T-helper 22 cell (primary cell): ENCODE results near the gene LSM14B.
"Not testable (repeated sequence)": the region's sequence is repeated elsewhere in the genome, so short reads cannot be mapped to it uniquely, and the experiment has no call there.

Experiments used
- DNase-seq: peaks from one replicate; pipeline ENCODE4 v3.0.0-alpha.2; 2020; ENCODE audit warnings: low read depth

Gene LSM14B

DNA sequence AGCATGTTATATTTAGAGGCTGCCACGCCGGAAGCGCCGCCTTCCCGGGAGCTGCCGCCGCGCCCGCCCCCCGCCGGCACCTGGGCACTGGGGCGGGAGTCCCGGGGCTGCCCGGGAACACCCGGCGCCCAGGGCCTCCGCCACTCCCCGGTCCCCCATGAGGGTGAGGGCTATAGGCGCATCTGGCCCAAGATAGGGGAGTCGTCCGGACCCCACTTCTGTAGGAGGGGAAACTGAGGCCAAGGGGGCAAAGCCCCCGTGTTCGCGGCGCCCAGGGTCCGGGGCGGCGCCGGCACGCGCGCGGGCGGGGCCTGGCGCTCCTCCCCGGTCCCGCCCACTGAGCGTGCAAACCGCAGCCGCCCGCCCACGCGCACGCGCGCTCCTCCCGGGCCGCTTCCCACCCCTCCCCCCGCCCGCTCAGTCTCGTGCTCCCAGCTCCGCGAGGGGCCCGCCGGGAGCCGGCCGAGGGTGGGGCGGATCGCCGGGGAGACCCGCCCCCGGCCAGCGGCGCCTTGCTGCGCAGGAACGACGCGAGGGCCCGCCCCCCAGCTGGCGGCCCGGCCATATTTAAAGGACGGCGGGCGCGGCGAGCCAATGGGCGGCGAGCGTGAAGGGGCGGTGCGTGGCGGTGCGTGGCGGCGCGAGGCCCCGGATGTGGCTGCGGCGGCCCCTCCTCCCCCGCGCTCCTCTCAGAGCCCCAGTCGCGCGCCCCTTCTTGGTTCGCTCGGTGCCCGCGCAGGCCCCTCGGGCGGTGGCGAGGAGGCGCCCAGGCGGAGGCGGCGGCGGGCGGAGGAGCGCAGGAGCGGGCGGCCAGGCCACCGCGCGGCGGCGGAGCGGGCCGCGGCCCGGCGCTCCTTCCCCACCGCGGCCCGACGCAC, at the start of gene LSM14B:
TSS of gene LSM14B (plus strand) at position 700 of the 878 bp plus-strand sequence. CDS start 192 bp downstream, outside the sequence.
- DNase-seq, result peak; percentile 93

DNA sequence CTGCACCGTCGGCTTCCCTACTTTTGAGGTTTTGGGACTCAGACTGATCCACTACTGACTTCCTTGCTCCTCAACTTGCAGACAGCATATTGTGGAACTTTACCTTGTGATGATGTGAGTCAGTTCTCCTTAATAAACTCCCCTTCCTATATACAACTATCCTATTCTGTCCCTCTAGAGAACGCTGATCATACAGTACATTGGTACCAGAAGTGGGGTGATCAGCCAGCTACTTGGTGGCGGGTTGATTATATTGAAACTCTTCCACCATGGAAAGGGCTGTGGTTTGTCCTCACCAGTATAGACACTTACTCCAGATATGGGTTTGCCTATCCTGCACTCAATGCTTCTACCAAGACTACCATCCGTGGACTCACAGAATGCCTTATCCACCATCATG, 49.0 kb upstream of the LSM14B start:
- DNase-seq, result no peak

DNA sequence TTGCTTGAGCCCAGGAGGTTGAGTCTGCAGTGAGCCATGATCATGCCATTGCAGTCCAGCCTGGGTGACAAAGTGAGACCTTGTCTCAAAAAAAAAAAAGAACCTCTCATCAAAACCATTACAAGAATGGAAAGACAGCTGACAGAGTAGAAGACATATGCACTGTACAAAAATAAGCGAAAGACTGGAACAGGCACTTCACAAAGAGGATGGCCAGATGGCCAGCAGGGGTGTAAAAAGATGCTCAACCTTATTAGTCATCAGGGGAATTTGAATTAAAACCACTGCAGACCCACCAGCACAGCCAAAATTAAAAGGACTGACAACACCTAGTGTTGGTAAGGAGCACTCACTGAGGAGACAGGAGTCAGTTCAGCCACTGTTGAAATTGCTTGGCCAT, 43.1 kb upstream of the LSM14B start:
- no peak for DNase-seq

DNA sequence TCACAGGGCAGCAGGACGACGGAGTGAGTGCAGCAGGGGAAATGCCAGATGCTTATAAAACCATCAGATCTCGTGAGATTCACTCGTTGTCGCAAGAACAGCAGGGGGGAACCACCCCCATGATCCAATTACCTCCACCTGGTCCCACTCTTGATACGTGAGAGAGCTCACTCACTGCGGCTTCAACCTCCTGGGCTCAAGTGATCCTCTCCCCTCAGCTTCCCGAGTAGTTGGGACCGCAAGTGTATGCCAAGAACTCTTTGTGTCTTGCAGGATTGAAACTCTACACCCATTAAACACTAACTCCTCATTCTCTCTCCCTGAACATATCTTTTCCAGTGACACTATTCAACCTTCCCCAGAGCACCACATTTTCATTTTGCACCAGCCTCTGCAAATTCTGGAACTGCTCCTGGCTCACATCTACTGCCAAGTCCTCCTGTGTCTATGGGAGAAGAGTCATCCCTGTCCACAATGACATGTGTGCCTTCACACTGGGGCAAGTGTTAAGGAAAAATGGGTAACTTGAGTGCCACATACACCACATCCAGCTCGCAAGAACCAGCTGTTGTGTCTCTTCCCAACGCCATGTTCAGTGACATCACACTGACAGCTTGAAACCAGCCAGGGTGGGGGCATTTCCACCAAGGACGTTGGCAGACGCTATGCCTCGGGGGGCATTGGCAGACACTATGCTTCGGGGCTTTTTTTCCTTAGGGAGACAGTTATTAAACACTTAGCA, 41.9 kb upstream of the LSM14B start:
- no peak for DNase-seq

DNA sequence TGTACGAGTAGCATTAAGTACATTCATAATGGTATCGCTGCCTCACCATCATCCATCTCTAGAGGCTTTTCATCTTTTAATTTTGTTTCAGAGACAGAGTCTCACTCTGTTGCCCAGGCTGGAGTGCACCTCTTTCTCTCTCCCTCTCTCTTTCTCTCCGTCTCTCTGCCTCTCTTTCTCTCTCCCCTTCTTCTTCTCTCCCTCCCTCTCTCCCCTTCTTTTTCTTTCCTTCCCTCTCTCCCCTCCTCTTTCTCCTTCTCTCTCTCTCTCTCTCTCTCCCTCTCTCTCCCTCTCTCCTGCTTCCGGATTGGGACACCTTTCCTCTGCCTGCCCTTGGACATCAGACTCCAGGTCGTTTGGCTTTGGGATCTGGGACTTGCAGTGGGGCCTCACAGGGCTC, 39.0 kb upstream of the LSM14B start:
- no peak for DNase-seq

DNA sequence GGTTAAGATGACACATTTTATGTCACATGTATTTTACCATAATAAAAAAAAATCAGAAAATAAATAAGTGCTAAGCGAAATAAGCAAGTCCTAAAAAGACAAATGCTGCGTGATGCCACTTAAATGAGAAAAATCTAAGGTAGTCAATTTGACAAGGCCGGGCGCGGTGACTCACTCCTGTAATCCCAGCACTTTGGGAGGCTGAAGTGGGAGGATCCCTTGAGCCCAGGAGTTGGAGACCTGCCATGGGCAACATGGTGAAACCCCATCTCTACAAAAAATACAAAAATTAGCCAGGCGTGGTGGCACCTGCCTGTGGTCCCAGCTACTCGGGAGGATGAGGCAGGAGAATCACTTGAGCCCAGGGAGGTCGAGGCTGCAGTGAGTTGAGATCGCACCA, 38.1 kb upstream of the LSM14B start:
- DNase-seq, result not testable (repeated sequence)

DNA sequence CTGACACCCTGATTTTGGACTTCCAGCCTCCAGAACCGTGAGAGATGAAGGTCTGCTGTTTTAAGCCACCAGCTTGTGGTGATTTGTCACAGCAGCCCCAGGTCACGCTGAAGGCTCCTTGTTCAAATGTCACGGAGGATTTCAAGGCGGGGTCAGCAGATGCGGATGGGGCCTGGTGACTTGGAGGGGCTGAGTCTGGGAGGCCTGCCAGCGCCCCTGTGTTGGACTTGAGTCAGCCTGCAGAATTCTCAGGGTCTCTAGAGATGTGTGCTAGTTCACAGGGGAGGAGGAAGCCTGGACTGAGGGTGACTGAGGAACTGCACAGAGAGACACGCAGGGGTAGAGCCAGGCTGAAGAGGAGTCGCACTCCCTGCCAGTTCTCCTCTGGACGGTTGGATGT, 37.1 kb upstream of the LSM14B start:
- no peak for DNase-seq

DNA sequence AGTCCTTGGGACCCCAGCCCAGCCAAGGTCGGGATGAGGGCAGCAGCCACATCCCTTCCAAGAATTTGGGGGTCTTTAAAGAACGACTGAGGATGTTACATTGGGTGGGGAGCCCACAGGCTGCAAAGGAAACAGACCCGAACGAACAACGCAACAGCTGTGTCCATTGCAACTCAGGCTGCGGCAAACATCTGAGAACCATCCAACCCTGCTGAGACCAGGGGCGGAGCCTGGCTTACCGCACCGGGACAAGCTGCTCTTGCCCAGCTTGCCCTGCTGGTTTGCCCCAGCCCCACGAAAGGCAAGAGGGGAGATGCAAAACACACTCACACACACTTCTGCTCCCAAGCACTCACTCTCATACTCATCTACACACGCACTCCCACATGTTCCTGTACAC, 35.0 kb upstream of the LSM14B start:
- DNase-seq, result no peak

DNA sequence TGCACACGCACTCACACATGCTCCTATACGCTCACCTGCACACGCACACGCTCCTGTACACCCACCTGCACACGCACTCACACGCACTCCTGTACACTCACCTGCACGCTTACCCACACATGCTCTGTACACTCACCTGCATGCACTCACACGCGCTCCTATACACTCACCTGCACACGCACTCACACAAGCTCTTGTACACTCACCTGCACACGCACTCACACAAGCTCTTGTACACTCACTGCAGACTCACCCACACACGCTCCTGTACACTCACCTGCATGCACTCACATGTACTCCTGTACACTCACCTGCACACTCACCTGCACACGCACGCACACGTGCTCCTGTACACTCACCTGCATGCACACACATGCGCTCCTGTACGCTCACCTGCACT, 34.6 kb upstream of the LSM14B start:
- DNase-seq, result no peak

DNA sequence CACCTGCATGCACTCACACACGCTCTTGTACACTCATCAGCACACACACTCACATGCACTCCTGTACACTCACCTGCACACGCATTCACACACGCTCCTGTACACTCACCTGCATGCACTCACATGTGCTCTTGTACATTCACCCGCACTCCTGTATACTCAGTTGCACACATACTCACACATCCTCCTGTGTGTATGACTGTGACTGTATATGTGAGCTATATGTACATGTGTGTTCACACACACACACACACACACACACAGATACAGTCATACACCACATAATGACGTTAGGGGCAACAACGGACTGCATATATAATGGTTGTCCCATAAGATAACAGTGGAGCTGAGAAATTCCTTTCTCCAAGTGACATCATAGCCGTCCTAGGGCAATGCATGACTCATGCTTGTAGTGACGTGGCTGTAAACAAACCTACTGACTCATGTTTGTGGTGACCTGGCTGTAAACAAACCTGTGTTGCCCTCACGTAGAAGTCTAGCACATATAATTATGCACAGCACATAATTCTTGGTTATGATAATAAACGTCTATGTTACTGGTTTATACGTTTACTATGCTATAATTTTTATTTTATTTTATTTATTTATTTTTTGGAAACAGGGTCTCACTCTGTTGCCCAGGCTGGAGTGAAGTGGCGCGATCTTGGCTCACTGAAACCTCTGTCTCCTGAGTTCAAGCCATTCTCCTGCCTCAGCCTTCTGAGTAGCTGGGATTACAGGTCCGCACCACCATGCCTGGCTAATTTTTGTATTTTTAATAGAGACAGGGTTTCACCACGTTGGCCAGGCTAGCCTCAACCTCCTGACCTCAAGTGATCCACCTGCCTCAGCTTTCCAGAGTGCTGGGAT, 33.8 kb upstream of the LSM14B start:
- DNase-seq, result no peak

DNA sequence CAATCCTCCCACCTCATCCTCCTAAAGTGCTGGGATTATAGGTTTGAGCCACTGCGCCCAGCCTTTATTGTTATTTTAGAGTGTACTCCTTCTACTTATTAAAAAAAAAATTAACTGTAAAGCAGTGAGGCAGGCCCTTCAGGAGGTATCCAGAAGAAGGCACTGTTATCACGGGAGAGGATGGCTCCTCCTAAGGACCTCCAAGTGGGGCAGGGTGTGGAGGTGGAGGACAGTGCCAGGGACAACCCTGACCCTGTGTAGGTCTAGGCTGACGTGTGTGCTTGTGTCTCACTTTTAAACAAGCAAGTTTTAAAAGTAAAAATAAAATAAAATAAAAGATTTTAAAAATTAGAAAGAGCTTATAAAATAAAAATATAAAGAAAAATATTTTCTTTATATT, 32.9 kb upstream of the LSM14B start:
- DNase-seq, result no peak

DNA sequence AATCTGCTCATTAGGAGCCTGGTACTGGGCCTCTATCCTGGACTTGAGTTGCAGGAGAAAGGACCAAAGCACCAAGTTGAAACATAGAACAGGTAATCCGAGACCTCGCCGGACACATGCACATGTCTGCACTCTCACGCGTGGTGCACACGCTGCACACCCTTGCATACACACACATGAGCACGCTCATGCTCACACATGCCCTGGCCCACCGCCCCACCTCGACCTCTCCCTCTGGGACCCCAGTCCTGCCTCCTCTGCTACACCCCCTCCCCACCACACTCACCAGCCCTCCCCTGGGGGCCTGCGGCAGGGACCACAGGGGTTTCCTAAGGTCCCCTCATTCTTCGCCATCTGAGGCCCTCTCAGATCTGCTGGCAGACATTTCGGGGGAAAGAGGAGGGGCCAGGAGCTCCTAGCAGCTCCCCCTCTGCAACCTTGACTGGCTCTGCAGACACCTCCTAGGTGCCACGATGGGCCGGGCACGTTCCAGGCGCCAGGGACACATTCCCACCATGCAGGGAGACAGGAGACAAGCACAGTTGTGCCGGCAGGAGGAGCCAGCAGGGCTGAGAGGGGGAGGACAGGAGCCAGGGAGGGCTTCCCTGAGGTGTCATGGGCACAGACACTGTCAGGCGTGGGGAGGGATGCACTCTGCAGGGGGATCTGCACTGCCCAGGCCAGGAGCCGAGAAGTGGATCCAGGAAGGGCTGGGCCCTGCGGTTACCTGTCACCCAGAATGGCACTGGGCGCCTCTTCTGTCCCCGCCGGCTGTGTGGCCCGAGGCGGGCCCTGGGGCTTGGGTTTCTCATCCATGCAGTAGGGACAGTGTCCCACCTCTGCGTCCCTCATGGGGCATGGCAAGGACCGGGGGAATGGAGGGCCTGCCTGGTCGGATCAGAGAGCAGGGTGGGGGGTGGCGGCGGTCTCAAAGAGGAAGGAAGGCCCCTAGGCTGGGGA, 25.6 kb upstream of the LSM14B start:
- no peak for DNase-seq

DNA sequence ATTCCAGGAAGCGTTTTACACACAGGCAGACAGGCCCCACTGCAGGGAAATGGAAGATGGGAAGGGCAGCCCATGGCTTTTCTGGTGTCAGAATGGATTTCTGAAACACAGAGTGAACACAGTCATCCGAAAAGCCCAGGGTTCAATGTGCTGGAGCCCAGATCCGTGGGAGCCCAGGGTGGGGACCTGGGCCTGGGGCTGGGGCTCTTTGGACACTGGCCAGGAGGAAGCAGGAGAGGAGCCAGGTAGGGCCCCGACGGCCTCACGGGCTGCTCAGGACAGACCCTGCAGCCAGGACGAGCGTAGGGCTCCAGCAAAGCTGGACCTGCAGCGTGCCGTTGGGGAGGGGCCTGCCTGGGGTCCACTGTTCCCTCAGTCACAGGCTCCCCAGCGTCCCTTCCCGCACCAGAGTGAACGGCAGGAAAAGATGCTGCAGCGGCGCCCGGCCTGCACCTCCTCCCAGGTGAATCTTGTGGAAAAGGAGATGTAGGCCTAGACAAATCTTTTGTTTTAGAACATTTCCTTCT, 24.3 kb upstream of the LSM14B start:
- no peak for DNase-seq

DNA sequence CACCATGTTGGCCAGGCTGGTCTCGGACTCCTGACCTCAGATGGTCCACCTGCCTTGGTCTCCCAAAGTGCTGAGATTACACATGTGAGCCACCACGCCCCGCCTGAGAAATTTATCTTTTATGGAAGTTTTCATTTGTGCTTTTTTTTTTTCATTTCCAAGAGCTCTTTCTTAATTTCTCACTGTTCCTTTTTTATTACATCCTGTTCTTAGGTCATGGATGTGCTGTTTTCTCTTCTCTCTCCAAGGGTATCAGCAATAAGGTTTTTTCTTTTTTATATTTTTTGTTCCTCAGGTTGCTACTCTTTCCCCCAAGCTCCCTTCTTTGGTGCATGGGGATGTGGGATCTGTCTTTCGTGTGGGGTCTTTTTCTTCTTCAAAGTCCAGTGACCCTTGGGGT, 21.2 kb upstream of the LSM14B start:
- DNase-seq, result no peak

DNA sequence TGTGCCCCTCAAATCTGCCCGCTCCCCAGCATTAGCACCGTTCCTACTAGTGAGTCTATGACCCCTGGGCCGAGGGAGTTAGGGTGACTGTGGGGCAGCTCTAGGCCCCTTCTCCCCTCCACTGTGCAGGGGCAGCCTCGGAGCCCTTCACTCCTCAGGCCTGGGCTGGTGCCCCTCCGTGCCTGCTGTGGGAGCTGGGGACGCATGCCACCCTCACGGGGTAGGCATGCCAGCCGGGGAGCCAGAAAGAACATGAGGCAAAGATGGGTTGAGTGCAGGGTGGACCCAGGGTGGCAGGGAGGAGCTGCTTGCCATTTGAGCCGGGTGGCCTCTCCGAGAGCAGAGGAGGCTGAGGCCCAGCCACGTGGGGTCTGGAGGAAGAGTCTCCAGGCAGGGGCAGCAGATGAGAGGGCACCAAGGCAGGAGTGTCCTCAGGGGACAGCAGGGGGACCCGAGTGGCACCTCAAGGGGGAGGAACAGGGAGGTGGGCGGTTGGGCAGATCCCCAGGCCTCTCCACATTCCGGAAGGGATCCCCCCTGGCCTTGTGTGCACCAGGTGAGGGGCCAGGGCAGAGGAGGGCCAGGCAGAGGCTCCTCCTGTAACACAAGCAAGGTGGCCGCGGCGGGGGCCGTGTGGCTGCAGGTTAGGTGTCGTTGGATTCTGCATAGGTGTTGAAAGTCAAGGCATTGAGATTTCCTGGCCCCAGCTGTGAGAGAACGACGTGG, 18.6 kb upstream of the LSM14B start:
- DNase-seq, result no peak

DNA sequence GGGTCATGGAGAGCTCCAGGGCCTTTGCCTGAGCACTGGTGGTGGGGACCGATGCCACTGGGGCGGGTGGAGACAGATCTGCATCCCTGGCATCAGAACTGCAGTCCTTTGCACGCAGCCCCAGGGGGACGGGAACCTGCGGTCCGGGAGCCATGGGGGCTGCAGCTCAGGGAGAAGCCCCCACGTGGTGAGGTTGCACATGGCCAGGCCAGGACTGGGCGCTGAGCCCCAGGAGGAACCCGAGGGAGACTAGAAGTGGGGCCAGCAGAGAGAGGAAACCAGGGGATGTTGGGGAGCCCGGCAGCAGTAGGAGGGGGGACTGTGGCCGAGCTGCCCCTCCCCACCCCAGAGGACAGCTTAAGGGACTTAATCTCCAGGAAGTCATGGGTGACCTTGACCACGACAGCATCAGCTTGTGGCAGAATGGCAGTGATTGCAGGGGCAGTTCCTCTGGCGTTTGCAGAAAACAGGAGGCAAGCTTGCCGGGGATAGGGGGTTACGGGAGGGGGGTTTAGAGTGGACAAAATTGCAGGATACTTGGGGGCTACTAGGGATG, 18.0 kb upstream of the LSM14B start:
- DNase-seq, result no peak

DNA sequence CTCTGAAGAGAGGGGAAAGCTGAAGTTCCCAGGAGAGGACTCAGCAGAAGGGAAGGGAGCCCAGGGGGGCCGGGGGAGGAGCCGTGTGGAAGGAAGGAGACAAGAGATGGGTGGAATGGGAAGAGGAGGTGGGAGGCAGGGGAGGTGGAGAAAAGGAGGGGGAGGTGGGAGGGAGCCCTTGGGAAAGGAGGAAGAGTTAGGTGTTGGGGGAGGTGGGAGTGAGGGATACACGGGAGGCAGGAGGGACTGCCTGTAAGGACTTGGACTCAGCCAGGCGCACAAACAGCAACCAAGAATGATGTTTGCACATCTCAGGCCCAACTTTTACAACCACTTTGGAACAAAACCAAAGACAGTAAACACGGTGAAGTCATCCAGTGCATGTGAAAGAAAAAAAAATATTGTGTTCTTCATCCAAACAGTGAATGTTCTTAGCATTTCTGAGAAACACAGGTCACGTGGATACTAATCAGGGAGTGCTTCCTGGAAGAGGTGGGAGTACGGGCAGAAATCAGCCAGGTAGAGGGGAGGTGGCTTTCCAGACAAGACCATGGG, 17.4 kb upstream of the LSM14B start:
- no peak for DNase-seq

DNA sequence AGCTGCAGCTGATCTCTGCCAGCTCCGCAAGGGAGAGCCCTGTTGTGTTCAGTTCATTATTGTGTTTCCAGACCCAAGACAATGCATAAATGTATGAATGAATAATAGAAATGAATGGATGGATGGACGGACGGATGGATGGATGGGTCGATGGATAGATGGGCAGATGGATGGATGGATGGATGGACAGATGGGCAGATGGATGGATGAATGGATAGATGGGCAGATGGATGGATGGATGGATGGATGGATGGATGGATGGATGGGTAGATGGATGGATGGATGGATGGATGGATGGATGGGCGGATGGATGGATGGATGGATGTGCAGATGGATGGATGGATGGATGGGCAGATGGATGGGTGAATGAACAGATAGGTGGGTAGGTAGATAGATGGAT, 16.7 kb upstream of the LSM14B start:
- no peak for DNase-seq

DNA sequence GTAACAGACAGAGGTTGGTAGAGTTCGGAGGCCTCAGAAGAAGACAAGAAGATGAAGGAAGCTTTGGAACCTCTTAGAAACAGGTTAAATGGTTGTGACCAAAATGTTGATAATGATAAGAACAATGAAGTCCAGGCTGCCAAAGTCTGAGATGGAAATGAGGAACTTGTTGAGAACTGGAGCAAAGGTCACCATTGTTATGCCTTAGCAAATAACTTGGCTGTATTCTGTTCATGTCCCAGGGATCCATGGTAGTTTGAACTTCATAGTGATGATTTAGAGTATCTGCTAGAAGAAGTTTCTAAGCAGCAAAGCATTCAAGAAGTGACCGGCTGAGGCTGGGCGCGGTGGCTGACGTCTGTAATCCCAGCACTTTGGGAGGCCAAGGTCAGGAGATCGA, 11.1 kb upstream of the LSM14B start:
- no peak for DNase-seq

DNA sequence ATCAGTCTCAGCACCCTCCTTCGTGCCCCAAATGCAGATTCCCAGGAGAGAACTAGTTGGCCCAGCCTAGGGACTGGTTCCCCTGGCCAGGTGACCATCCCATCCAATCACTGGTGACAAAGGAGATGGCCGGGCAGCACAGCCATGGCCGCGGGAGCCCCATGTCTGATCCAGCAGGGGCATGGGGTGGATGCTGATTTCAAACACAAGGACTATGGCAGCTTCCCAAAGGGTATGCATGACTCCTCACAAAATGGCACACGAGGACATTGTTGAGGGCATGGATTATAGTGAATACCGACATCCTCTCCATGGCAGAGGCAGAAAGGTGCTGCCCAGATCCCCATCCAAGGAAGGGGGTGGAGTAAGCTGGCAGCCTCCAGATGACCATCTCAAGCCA, 9.9 kb upstream of the LSM14B start:
- no peak for DNase-seq
